ENCODE results near the gene SUPT16H. TPM values are rescaled to one million over a fixed set of nuclear protein-coding genes. Genes with fewer than 3 reads are reported as not detected.

Gene SUPT16H
- total and polyA plus RNA-seq, 2 of the 13 experiments (the other 11 are each of a cell fraction or from before 2014, with no cell fraction given) = 77.5 to 230 TPM

GRCh38 chr14:21382886-21383847 lies 652 bp downstream of the SUPT16H start (continued):
- peak; percentile 78; the same call in 1 of the 2 replicates for TF ChIP-seq NFKB2 (CRISPR knock-in tag; IDR thresholded peaks at IDR 0.05; ENCODE audit: borderline replicate concordance)
- peak; percentile 82; the same call in 1 of the 2 replicates for TF ChIP-seq NAIF1 (CRISPR knock-in tag; IDR thresholded peaks at IDR 0.05; ENCODE audit: borderline replicate concordance)
- TF ChIP-seq HNF1A (IDR thresholded peaks at IDR 0.05; ENCODE audit: low read depth) = no peak; the same call in 1 of the 2 replicates
- 0 out of 2 replicates have a peak, but pooled peaks have one; percentile 6 for TF ChIP-seq HNF1A (CRISPR knock-in tag; IDR thresholded peaks at IDR 0.05; ENCODE audit: borderline replicate concordance)
- TF ChIP-seq ATF7-NPFF (CRISPR knock-in tag; IDR thresholded peaks at IDR 0.05; ENCODE audit: low read depth) = peak; percentile 66; the same call in 1 of the 2 replicates
- TF ChIP-seq ZNF138 (CRISPR knock-in tag; IDR thresholded peaks at IDR 0.05; ENCODE audit: low read depth) = 0 out of 2 replicates have a peak, but pooled peaks have one; percentile 73
- peak; percentile 50; the same call in 1 of the 2 replicates for TF ChIP-seq ZBTB10 (CRISPR knock-in tag; IDR thresholded peaks at IDR 0.05; ENCODE audit: borderline replicate concordance)
- no peak for TF ChIP-seq HNRNPK (IDR thresholded peaks at IDR 0.05; ENCODE audit: low read depth, low read length, poor library complexity, severe bottlenecking)
- no peak; the same call in 1 of the 2 replicates for TF ChIP-seq SRY (CRISPR knock-in tag; IDR thresholded peaks at IDR 0.05)
- no peak for TF ChIP-seq ZNF512 (CRISPR knock-in tag; IDR thresholded peaks at IDR 0.05)
- no peak for TF ChIP-seq ONECUT2 (CRISPR knock-in tag; IDR thresholded peaks at IDR 0.05)
- 0 out of 2 replicates have a peak, but pooled peaks have one; percentile 46 for TF ChIP-seq DNMT1 (CRISPR knock-in tag; IDR thresholded peaks at IDR 0.05)
- peak; percentile 15 for TF ChIP-seq ARNT2 (CRISPR knock-in tag; IDR thresholded peaks at IDR 0.05; ENCODE audit: low read depth)
- TF ChIP-seq ZNF740 (CRISPR knock-in tag; IDR thresholded peaks at IDR 0.05) = no peak
- TF ChIP-seq MAZ (IDR thresholded peaks at IDR 0.05; ENCODE audit: borderline replicate concordance, low read depth, low read length) = 0 out of 2 replicates have a peak, but pooled peaks have one; percentile 36
- peak; percentile 11; the same call in 1 of the 2 replicates for TF ChIP-seq MAZ (CRISPR knock-in tag; IDR thresholded peaks at IDR 0.05; ENCODE audit: low read depth)
- no peak for TF ChIP-seq SETDB1 (CRISPR knock-in tag; IDR thresholded peaks at IDR 0.05; ENCODE audit: borderline replicate concordance)
- TF ChIP-seq GTF2F1 (IDR thresholded peaks at IDR 0.05; ENCODE audit: low read length) = no peak
- TF ChIP-seq ETV6 (CRISPR knock-in tag; conservative IDR thresholded peaks at IDR 0.05) = no peak

Measured in HepG2 (cell line).